C4-2B (cell line): Measurements from ENCODE around the gene ANKRD17.
"Not testable (repeated sequence)": the region's sequence is repeated elsewhere in the genome, so short reads cannot be mapped to it uniquely, and the experiment has no call there.

Experiments
- H3K27ac ChIP-seq: fragments of 450-650 bp; 2 replicates; pipeline ENCODE4 v1.5.1; 2017
- CTCF ChIP-seq: fragments of 450-650 bp; conservative IDR thresholded peaks from 2 replicates; pipeline ENCODE4 v1.5.1; 2017; ENCODE audit warnings: mild to moderate bottlenecking
- ZFX ChIP-seq: fragments of 450-650 bp; IDR thresholded peaks from 2 replicates; pipeline ENCODE4 v1.6.1; 2017

The ANKRD17 gene, protein sequence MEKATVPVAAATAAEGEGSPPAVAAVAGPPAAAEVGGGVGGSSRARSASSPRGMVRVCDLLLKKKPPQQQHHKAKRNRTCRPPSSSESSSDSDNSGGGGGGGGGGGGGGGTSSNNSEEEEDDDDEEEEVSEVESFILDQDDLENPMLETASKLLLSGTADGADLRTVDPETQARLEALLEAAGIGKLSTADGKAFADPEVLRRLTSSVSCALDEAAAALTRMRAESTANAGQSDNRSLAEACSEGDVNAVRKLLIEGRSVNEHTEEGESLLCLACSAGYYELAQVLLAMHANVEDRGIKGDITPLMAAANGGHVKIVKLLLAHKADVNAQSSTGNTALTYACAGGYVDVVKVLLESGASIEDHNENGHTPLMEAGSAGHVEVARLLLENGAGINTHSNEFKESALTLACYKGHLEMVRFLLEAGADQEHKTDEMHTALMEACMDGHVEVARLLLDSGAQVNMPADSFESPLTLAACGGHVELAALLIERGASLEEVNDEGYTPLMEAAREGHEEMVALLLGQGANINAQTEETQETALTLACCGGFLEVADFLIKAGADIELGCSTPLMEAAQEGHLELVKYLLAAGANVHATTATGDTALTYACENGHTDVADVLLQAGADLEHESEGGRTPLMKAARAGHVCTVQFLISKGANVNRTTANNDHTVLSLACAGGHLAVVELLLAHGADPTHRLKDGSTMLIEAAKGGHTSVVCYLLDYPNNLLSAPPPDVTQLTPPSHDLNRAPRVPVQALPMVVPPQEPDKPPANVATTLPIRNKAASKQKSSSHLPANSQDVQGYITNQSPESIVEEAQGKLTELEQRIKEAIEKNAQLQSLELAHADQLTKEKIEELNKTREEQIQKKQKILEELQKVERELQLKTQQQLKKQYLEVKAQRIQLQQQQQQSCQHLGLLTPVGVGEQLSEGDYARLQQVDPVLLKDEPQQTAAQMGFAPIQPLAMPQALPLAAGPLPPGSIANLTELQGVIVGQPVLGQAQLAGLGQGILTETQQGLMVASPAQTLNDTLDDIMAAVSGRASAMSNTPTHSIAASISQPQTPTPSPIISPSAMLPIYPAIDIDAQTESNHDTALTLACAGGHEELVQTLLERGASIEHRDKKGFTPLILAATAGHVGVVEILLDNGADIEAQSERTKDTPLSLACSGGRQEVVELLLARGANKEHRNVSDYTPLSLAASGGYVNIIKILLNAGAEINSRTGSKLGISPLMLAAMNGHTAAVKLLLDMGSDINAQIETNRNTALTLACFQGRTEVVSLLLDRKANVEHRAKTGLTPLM (N-terminal part only)

DNA sequence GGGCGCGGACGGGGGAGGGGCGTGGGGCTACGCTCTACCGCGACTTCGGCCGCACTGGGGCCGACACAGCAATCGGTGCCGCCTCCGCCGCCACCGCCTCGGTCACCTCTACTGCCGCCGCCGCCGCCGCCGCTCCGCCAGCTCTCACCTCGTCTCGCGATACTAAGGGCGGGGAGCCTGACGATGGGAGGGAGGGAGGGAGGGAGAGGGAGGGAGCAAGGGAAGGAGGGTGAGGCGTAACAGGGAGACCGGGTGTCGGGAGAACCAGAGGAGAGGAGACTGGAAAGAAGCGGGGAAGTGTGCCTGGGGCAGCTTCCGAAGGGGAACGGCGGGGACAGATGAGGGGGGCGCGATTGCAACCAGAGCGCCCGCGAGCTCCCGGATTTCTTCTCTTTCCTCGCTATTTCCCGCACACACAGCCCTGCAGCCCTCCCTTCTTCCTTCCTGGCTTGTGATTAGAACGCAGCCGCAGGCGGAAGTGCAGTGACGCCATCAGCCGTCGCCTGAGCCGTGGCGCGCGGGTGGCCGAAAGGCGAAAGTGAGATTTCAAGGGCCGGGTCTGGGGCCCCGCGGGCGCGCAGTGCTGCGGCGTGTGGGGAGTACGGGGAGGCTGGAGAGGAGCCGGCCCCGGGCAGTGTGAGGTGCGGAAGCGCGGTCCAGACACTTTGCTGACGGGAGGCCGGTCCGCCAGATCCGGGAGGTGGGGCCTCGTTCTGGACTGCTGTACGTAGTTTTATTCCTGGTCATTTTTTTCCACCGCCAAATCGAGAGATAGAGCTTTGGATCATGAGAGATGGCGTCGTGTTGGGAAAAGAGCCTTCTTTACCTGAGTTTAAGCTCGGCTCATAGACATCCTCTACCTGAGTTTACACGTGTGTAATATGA is at the start of gene ANKRD17:
Gene ANKRD17, minus strand, starts transcription at position 113 of the 885 bp plus-strand sequence. CDS start 130 bp downstream, outside the sequence.
- H3K27ac ChIP-seq = peak within 1 kb of the TSS; percentile 99
- TF ChIP-seq CTCF (peak; percentile 25; the same call in 1 of the 2 replicates), ZFX (peak; percentile 44)

DNA sequence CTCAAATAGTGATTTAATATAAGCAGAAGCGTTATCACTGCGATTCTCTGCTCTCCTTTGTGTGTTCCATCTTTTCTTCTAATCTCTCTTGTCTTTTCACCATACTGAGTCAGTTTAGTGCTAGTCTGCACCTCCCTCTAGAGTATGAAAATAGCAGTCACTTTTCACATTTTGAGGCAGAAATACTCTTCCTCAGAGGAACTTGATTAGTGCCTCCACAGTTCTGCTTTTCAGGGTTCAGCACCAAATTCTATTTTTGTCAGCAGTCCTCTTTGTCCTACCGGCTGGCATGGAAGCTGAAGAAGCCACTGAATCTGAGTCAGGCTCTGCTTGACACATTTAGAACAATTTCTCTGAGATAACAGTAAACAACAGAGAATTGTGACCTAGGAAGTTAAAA is 49.7 kb upstream of the ANKRD17 start:
- H3K27ac ChIP-seq = no peak overlapping the region
- TF ChIP-seq ZFX (no peak), CTCF (peak; percentile 33)

GRCh38 chr4:73303711-73304110 is 45.1 kb upstream of the ANKRD17 start:
- TF ChIP-seq ZFX = no peak
- no peak for TF ChIP-seq CTCF
- no peak overlapping the region for H3K27ac ChIP-seq

GRCh38 chr4:73299548-73300280 is 41.1 kb upstream of the ANKRD17 start:
- no peak for TF ChIP-seq CTCF
- TF ChIP-seq ZFX = no peak
- H3K27ac ChIP-seq = no peak overlapping the region

- not testable (repeated sequence) for H3K27ac ChIP-seq
Observed at GRCh38 chr4:73292661-73293060, 34.1 kb upstream of the ANKRD17 start.

DNA sequence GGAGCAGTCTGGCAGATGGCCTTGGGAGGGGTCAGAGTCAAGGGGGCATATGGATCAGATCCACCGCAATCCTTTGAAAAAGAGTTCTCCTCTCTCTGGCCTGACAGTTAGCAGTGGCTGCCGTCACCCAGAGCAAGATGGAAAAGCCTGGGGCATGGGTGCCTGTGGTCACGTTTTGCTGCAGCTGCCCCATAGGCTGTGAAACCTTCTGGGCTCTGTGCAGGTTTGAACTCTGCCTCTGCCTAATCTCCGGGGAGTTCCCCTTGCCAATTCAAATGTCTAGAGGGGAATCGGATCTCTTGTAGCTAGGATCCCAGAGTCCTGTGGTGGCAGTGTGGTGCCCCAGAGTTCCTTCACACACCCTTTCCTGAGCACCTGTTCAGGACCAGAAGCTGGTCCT is 23.4 kb upstream of the ANKRD17 start:
- no peak for TF ChIP-seq ZFX
- no peak for TF ChIP-seq CTCF
- H3K27ac ChIP-seq = peak overlapping the region; percentile 44
